Muscle layer of colon (tissue), 2 donors: ENCODE data around the gene TXNRD3.

Experiments
- H3K27ac ChIP-seq: one replicate; pipeline ENCODE4 v1.7.0; 2013; ENCODE audit warnings: low read depth, mild to moderate bottlenecking, low read length, moderate library complexity
- H3K27me3 ChIP-seq, 2 donors: one replicate each; pipeline ENCODE4 v1.7.0; 2013; ENCODE audit warnings: low read length in 2 of 2, mild to moderate bottlenecking in 2 of 2; ENCODE audit not compliant: insufficient read depth in 2 of 2, control insufficient read depth in 1 of 2
- H3K36me3 ChIP-seq: one replicate; pipeline ENCODE4 v1.7.0; 2013; ENCODE audit warnings: mild to moderate bottlenecking, low read length; ENCODE audit not compliant: insufficient read depth
- H3K4me1 ChIP-seq: one replicate; pipeline ENCODE4 v1.7.0; 2013; ENCODE audit warnings: mild to moderate bottlenecking, low read length; ENCODE audit not compliant: insufficient read depth
- H3K4me3 ChIP-seq, 2 donors: one replicate each; pipeline ENCODE4 v1.7.0; 2013; ENCODE audit warnings: low read length in 2 of 2, low read depth in 1 of 2, mild to moderate bottlenecking in 1 of 2, moderate library complexity in 1 of 2
- H3K9ac ChIP-seq: one replicate; pipeline ENCODE4 v1.7.0; 2013; ENCODE audit warnings: low read length
- H3K9me3 ChIP-seq: one replicate; pipeline ENCODE4 v1.7.0; 2013; ENCODE audit warnings: mild to moderate bottlenecking, low read length
- donor health status: abdominal sarcoma.
- donor health status: Adenocarcinoma of cecum.

TXNRD3 gene

DNA sequence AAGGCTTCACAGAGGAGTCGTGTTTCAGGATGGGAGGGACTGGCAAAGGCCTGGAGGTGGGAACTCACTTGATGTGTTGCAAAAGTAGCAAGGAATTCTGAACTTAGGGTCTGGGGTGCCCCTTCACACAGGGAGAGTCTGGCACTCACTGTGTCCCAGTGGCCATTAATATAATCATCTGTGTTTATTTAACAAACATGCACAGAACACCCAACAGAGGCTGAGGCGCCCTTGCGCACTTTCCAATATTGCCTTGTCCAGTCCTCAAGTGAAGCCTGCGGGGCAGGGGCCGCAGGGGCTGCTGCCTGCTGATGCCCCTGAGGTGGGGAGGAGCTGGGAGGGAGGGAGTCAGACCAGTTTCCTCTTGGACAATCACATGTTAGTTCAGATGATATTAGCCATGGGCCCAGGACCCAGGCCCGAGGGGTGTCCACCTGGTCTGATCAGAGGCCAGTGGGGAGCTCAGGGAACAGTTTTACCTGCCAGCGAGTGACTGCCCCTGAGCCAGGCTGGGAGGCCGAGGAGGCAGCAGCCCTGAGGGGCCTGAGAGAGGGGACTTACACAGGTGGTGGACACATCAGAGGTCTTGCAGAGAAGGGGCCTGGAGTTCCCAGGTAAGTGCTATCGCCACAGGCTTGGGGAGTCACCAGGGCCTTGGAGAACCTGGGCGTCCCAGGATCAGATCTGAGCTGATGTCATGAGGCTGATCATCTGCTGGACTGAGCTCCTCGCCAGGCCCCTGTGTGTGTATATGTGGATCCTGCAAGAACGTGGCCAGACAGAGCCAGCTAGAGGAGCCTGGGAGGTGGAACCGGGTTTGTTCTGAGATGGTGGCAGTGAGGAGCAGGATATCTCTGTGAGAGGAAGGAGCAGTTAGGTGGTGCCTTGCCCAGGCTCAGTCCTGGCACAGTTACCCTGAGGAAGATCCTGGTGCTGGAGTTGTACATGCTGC lies 13.8 kb upstream of the TXNRD3 start:
- no peak overlapping the region for H3K4me3 ChIP-seq
- no peaks in the 10 kb centered on the region for H3K4me1 ChIP-seq
- no peak overlapping the region for H3K27ac ChIP-seq
- no peaks in the 10 kb centered on the region for H3K27me3 ChIP-seq
- H3K9me3 ChIP-seq = no peaks in the 10 kb centered on the region
- no peaks in the 10 kb centered on the region for H3K36me3 ChIP-seq
- H3K9ac ChIP-seq = no peak overlapping the region

DNA sequence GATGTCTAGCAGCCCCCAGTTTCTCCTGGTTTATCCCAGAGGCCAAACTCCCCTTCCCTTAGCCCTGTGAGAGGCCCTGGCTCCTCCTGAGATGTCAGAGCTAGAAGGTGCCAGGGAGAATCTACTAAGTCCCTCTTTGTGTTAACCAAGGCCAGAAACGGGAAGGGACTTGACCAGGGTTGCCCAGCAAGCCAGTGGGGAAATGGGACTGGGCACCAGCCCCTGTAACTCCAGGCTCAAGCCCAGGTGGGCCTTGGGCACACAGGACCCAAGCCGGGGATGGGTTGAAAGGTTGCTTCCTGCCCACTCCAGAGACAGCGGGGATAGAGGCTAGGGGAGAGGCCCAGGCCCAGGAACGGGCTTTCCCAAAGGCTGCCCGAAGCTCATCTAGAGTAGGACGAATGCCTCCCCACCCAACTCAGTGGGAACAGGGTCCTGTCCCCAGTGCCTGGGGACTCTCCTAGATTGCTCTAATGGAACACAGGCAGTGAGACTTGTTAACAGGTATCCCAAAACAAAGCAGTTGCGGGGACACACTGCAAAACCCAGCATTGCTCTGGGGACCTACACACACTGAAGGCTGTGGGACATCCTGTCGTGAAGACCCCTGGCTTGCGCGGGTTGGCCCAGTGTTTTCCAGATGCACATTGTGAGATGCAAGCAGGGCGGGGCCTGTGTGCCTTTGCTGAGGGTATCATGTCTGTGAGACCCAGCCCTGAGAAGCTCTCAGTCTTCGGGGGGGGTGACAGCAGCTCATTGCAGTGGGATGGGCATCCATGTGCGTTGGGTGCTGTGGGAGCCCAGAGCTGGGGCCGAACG lies 12.9 kb upstream of the TXNRD3 start:
- Histone ChIP-seq H3K4me3 (no peak overlapping the region), H3K4me1 (no peaks in the 10 kb centered on the region), H3K9ac (no peak overlapping the region), H3K36me3 (no peaks in the 10 kb centered on the region), H3K27ac (no peak overlapping the region), H3K9me3 (no peaks in the 10 kb centered on the region), H3K27me3 (peaks cover 0 to 4% of the 10 kb centered on the region in 2 donors)

DNA sequence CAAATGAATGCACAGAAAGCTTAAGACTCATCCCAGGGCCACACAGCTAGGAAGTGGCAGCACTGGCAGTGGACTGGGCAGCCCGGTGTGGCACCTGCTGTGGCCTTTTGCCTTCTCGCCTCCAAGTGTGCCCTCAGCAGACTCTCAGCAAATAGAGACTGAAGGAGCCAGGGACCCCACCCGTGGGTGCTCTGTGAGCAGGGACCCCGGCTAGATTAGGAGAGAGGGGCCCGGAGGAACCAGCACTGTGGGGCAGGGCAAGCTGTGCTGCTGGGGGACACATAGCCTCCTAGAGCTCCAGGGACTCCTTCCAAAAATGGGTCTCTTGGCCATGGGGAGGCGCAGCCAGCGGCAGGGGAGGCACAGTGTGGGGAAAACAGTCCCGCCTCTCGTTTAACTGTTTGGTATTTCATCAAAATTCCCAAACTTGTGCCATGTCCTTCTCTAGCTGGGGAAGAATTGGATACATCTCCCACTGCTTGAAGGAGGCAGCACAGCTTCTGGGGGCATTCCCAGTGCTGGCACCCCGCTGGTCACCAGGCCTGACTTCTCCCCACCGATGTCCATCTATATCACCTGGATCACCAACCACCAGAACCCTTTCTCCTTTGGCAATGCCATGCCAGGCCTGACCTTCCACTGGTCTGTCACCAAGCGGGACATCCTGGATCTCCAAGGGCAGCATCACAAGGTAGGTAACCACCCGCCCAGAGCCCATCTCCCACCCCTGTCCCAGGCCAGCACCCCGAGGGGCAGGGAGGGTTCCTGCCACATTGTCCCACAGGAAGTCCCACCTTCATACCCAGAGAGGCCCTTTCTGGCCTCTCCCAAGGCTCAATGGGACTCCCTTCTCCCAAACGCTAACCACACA lies 12.0 kb upstream of the TXNRD3 start:
- Histone ChIP-seq H3K27ac (no peak overlapping the region), H3K4me3 (no peak overlapping the region), H3K9ac (no peak overlapping the region), H3K9me3 (no peaks in the 10 kb centered on the region), H3K27me3 (peaks cover 0 to 4% of the 10 kb centered on the region in 2 donors), H3K36me3 (no peaks in the 10 kb centered on the region), H3K4me1 (no peaks in the 10 kb centered on the region)

DNA sequence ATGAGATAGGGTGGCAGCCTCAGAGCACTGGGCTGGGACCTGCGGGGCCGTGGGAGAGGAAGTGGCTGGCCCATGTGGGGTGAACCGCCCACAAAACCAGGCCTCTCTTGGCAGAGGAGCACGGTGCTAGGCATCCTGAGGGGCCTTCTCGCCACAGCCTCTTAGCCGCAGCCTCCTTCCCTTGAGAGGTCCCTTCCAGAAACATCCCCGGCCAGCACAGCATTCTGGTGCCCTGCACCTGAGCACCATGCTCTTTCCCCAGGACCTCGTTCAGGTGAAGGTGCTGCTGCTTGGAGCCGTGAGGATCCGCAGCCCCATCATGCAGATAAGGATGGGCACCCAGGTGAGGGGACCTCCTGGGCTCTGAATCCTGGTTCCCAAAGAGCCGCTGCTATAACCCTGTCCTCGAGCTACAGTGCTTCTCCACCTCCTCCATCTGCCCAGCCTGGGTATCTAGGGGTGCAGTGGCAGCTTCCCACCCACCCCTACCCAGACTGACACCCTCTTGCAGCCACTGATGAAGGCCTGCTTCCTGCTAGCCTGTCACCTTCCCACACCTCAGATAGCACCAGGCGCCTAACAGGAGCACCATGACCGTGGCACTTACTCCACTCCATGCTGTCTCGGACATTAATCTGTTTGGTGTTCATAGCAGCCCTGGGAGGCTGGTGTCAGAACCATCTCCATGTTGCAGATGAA lies 11.2 kb upstream of the TXNRD3 start:
- Histone ChIP-seq H3K36me3 (no peaks in the 10 kb centered on the region), H3K27ac (no peak overlapping the region), H3K4me1 (no peaks in the 10 kb centered on the region), H3K9ac (no peak overlapping the region), H3K4me3 (no peak overlapping the region), H3K27me3 (peaks cover 0 to 4% of the 10 kb centered on the region in 2 donors), H3K9me3 (no peaks in the 10 kb centered on the region)

DNA sequence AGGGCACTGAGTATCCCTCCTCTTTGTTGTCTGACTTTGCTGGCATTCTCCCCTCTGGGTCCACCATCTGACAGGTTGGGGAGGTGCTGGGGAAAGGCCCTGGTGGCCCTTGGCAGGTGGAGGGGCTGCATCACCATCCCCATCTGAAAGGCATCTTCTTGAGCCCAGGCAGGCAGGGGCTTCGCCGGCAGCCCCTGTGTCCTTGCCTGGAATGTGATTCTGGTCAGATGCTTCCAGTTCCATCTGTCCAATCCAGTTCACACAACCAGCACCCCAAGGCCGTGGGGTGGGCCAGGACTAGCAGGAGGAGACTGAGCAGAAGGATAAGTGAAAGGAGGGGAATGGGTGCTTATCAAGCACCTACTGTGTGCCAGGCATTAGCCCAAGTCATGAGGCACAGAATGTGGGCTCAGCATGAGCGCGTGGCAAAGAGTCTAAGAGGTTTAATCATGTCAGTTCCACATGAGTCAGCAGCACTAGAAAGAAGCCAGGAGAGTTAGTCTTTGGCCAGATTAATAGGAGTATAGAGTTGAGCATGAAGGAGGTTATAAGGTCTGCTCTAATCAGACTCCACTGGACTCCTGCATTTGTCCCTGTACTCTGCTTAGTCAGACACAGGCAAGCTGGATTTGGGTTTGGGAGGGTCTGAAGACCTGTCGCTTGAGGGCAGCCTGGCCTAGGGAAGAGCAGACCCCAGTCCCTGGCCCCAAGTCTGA lies 10.5 kb upstream of the TXNRD3 start:
- H3K27ac ChIP-seq = no peak overlapping the region
- H3K4me1 ChIP-seq = no peaks in the 10 kb centered on the region
- no peak overlapping the region for H3K4me3 ChIP-seq
- no peaks in the 10 kb centered on the region for H3K9me3 ChIP-seq
- no peaks in the 10 kb centered on the region for H3K36me3 ChIP-seq
- H3K27me3 ChIP-seq = peaks cover 0 to 4% of the 10 kb centered on the region in 2 donors
- no peak overlapping the region for H3K9ac ChIP-seq

DNA sequence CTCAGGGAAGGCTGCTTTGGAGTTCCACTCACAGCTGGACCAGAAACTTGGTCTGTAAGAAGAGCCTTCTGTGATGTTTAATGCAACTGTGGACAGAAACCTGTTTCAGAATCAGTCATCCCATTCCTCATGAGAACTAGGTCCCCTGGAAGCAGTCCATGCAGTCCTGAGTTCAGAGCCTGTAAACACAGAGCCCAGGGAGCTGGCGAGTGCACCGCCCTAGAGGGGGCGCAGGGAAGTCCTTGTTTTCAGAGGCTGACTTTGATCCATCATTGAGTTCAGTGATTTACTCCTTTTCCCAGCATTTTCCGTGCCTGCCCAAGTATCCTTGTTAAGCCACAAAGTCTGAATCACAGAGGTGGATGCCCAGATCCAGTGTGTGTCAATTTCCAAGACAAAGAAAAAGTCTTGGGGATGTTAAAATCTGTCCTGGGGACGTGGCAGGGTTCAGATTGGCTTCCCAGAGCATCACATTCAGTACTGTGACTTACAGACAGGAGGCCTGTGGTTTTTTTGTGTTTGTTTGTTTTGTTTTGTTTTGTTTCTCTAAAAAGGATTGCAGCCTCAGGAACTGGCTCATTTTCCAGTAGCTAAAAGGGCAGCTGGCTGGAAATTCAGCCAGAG lies 9.8 kb upstream of the TXNRD3 start:
- no peak overlapping the region for H3K27ac ChIP-seq
- no peaks in the 10 kb centered on the region for H3K9me3 ChIP-seq
- no peak overlapping the region for H3K9ac ChIP-seq
- H3K4me1 ChIP-seq = no peaks in the 10 kb centered on the region
- no peaks in the 10 kb centered on the region for H3K36me3 ChIP-seq
- peaks cover 0 to 4% of the 10 kb centered on the region in 2 donors for H3K27me3 ChIP-seq
- H3K4me3 ChIP-seq = no peak overlapping the region

DNA sequence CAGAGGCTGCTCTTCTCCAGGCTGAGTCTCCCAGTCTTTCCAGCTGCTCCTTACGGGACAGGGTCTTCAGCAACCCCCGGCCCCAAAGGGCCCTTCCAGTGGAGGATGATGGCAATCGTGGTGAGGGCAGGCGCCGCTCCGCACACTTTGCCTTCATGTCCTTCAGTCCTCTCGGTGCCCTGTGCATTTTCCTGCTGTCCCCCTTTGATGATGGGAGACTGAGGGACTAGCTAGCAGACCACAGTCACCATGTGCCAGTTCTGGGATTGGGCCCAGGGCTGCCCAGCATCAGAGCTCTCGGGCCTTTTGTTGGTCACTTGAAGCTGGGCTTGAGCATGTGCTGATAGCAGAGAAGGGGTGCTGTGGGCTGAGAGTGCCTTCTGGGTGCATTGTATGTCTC lies 8.8 kb upstream of the TXNRD3 start:
- peaks cover 0 to 4% of the 10 kb centered on the region in 2 donors for H3K27me3 ChIP-seq
- no peak overlapping the region for H3K4me3 ChIP-seq
- H3K36me3 ChIP-seq = no peaks in the 10 kb centered on the region
- H3K27ac ChIP-seq = no peak overlapping the region
- no peak overlapping the region for H3K9ac ChIP-seq
- no peaks in the 10 kb centered on the region for H3K4me1 ChIP-seq
- no peaks in the 10 kb centered on the region for H3K9me3 ChIP-seq

DNA sequence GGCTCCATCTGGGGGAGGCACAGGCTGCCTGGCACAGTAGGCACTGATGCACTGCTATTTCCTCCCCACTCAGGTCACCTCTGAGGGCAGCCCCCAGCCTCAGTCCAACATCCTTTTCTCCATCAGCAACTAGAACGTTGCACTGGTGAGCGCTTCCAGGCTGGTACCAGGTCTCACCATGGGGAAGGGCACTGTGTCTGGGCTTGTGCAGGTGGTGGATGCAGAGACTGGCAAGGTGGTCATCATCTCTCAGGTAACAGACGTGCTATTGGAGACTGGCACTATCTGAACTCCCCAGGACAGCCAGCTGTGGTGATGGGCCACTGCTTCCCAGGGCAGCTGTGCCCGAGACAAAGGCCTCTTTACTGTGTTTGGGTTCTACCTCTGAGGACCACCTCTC lies 8.3 kb upstream of the TXNRD3 start:
- H3K27ac ChIP-seq = no peak overlapping the region
- H3K4me1 ChIP-seq = no peaks in the 10 kb centered on the region
- H3K27me3 ChIP-seq = peaks cover 0 to 4% of the 10 kb centered on the region in 2 donors
- no peaks in the 10 kb centered on the region for H3K9me3 ChIP-seq
- no peaks in the 10 kb centered on the region for H3K36me3 ChIP-seq
- no peak overlapping the region for H3K9ac ChIP-seq
- no peak overlapping the region for H3K4me3 ChIP-seq

DNA sequence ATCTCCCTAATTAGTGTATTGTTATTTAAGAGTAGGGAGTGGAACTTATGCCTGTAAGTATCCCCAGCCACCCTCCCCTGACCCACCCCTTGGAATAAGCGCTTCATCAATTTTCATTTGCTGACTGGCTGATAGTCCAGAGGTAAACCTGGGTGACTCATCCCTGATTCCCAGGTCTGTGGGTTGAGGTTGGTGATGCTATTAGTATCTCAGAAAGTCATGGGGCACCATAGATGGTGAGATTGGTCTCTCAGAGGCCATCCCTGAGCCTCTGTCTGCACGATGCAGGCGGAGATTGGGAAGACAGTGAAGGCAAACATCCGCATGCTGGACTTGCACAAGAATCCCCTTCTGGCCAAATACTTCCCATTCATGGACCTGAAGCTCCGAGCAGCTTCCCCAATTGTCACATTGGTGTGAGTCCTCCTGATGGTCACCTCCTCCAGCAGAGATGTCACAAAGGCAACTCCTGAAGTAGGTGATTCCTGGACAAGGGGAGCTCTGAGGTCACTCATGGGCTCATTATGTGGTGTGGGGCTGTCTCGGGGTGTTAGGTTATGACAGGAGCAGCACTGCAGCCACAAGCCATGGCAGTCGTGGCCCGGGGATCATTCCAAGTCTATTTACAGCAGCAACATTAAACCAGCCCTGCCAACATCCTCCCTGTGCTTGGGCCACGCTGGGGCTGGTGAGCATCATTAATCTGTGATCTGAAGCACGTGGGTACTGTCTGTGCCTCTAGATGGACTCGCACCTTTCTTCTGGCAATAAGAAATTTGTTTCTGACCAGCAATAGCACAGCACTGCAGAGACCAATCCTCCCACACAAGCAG lies 6.8 kb upstream of the TXNRD3 start:
- Histone ChIP-seq H3K4me1 (no peaks in the 10 kb centered on the region), H3K27me3 (peaks cover 0 to 4% of the 10 kb centered on the region in 2 donors), H3K9me3 (no peaks in the 10 kb centered on the region), H3K36me3 (no peaks in the 10 kb centered on the region), H3K4me3 (no peak overlapping the region), H3K27ac (no peak overlapping the region), H3K9ac (no peak overlapping the region)
